H1 (cell line): Measurements from ENCODE around the gene TEX38. TPM values are rescaled to one million over a fixed set of nuclear protein-coding genes. Genes with fewer than 3 reads are reported as not detected.

Experiments
- CTCF ChIA-PET: fragments of 300-600 bp; sonication (Branson Sonifier 250); formaldehyde crosslinking; loops from one replicate; lab custom pipeline; 2021; ENCODE audit not compliant: partially characterized antibody; lab: Charles Lee
- POLR2A ChIA-PET: fragments of 300-600 bp; sonication (Branson Sonifier 250); formaldehyde crosslinking; loops from one replicate; lab custom pipeline; 2021; ENCODE audit warnings: inconsistent platforms; ENCODE audit not compliant: partially characterized antibody; lab: Charles Lee
- DNase-seq, 2 experiments: peaks; one replicate each; pipeline versions ENCODE4 v3.0.0 to v3.0.0-alpha.2; 2010 to 2022; ENCODE audit warnings: low spot score in 2 of 2, low read depth in 1 of 2, mixed read lengths in 1 of 2
- FAIRE-seq: peaks from 2 replicates; lab custom pipeline; 2011; peaks lifted over from hg19 to GRCh38; lab: Jason Lieb, UNC
- H2AFZ ChIP-seq: 2 replicates; pipeline ENCODE4 v1.8.1; 2012; ENCODE audit warnings: low read length, inconsistent platforms
- H2AK5ac ChIP-seq: 2 replicates; pipeline ENCODE4 v1.6.1; 2013; ENCODE audit warnings: low read depth, low read length
- H2BK120ac ChIP-seq: replicated peaks from 2 replicates; pipeline ENCODE3; 2013; ENCODE audit warnings: low read depth, low read length, inconsistent platforms
- H2BK12ac ChIP-seq: 2 replicates; pipeline ENCODE4 v1.6.1; 2013; ENCODE audit warnings: low read depth, low read length
- H2BK15ac ChIP-seq: 2 replicates; pipeline ENCODE4 v1.6.1; 2013; ENCODE audit warnings: low read length
- H2BK20ac ChIP-seq: 2 replicates; pipeline ENCODE4 v1.6.1; 2013; ENCODE audit warnings: low read length
- H2BK5ac ChIP-seq: 2 replicates; pipeline ENCODE4 v1.6.1; 2013; ENCODE audit warnings: low read depth, low read length
- H3K14ac ChIP-seq: 2 replicates; pipeline ENCODE4 v1.6.1; 2013; ENCODE audit warnings: inconsistent platforms; ENCODE audit not compliant: insufficient read length
- H3K18ac ChIP-seq: 2 replicates; pipeline ENCODE4 v1.6.1; 2013; ENCODE audit warnings: low read length; ENCODE audit errors: extremely low read depth
- H3K23ac ChIP-seq: 2 replicates; pipeline ENCODE4 v1.6.1; 2013; ENCODE audit warnings: inconsistent platforms; ENCODE audit not compliant: insufficient read length
- H3K23me2 ChIP-seq: 2 replicates; pipeline ENCODE4 v1.6.1; 2013; ENCODE audit warnings: low read depth, low read length
- H3K27ac ChIP-seq: 2 replicates; pipeline ENCODE4 v1.6.1; 2011; ENCODE audit warnings: low read depth, low read length, inconsistent platforms
- H3K27me3 ChIP-seq, 4 experiments: replicated peaks in 1 of 4; 1 replicate in 1 of 4; 2 replicates in 3 of 4; pipeline versions ENCODE4 v1.6.1 to v1.8.1; 2011 to 2013; ENCODE audit warnings: low read length in 3 of 4, mild to moderate bottlenecking in 3 of 4, inconsistent platforms in 2 of 4, mixed read lengths in 2 of 4, moderate library complexity in 1 of 4; ENCODE audit not compliant: control insufficient read depth in 3 of 4, insufficient read depth in 3 of 4; ENCODE audit errors: extremely low read depth in 1 of 4
- H3K36me3 ChIP-seq, 4 experiments: 2 replicates each; pipeline versions ENCODE4 v1.6.1 to v1.8.1; 2011 to 2013; ENCODE audit warnings: mild to moderate bottlenecking in 4 of 4, low read length in 3 of 4, moderate library complexity in 2 of 4, control low read depth in 1 of 4, inconsistent platforms in 1 of 4; ENCODE audit not compliant: insufficient read depth in 4 of 4, control insufficient read depth in 2 of 4
- H3K4ac ChIP-seq: replicated peaks from 2 replicates; pipeline ENCODE3; 2013; ENCODE audit warnings: low read length, low read depth, mixed read lengths, inconsistent platforms; ENCODE audit not compliant: insufficient read length
- H3K4me1 ChIP-seq, 4 experiments: replicated peaks in 1 of 4; 1 replicate in 1 of 4; 2 replicates in 3 of 4; pipeline versions ENCODE4 v1.6.1 to v1.8.1; 2011 to 2013; ENCODE audit warnings: low read length in 3 of 4, inconsistent platforms in 2 of 4, mixed read lengths in 1 of 4; ENCODE audit not compliant: insufficient read depth in 4 of 4, control insufficient read depth in 3 of 4
- H3K4me2 ChIP-seq, 2 experiments: 2 replicates each; pipeline versions ENCODE4 v1.6.1 to v1.8.1; 2011 to 2013; ENCODE audit warnings: low read depth in 2 of 2, low read length in 2 of 2, control low read depth in 1 of 2, inconsistent platforms in 1 of 2, mild to moderate bottlenecking in 1 of 2; ENCODE audit not compliant: insufficient read depth in 1 of 2
- H3K4me3 ChIP-seq, 4 experiments: fragments of 200-600, 300-600 bp in 1 of 4; sonication (generic), shearing (Covaris generic), sonication (Bioruptor Twin) in 1 of 4; 2 replicates each; pipeline versions ENCODE4 v1.5.1 to v1.8.1; 2011 to 2016; ENCODE audit warnings: low read length in 4 of 4, low read depth in 3 of 4, control low read depth in 2 of 4, inconsistent platforms in 2 of 4, mild to moderate bottlenecking in 2 of 4, mixed read lengths in 1 of 4, moderate library complexity in 1 of 4; ENCODE audit not compliant: insufficient read depth in 2 of 4; ENCODE audit errors: extremely low read depth in 1 of 4
- H3K56ac ChIP-seq: replicated peaks from 2 replicates; pipeline ENCODE3; 2013; ENCODE audit warnings: low read depth, mild to moderate bottlenecking, mixed read lengths, low read length, inconsistent platforms; ENCODE audit not compliant: insufficient read length
- H3K79me1 ChIP-seq: 2 replicates; pipeline ENCODE4 v1.6.1; 2013; ENCODE audit warnings: low read depth, low read length, control low read depth
- H3K79me2 ChIP-seq, 2 experiments: 2 replicates each; pipeline versions ENCODE4 v1.6.1 to v1.8.1; 2012 to 2013; ENCODE audit warnings: low read length in 2 of 2, mild to moderate bottlenecking in 2 of 2, inconsistent platforms in 1 of 2; ENCODE audit not compliant: insufficient read depth in 2 of 2, control insufficient read depth in 1 of 2
- H3K9ac ChIP-seq, 4 experiments: replicated peaks in 1 of 4; 1 replicate in 1 of 4; 2 replicates in 3 of 4; pipeline versions ENCODE4 v1.6.1 to v1.8.1; 2011 to 2013; ENCODE audit warnings: low read depth in 3 of 4, low read length in 3 of 4, control low read depth in 2 of 4, mild to moderate bottlenecking in 2 of 4, moderate library complexity in 2 of 4, inconsistent platforms in 1 of 4; ENCODE audit errors: extremely low read depth in 1 of 4
- H3K9me3 ChIP-seq, 2 experiments: 2 replicates each; pipeline versions ENCODE4 v1.6.1 to v1.8.1; 2012 to 2013; ENCODE audit warnings: mild to moderate bottlenecking in 2 of 2, moderate library complexity in 2 of 2, control low read depth in 1 of 2, inconsistent platforms in 1 of 2, low read depth in 1 of 2, low read length in 1 of 2, mixed read lengths in 1 of 2; ENCODE audit not compliant: insufficient read depth in 2 of 2
- H4K20me1 ChIP-seq, 2 experiments: replicated peaks in 1 of 2; 2 replicates each; pipeline versions ENCODE3 to v1.8.1; 2011 to 2013; ENCODE audit warnings: inconsistent platforms in 2 of 2, low read length in 2 of 2, mild to moderate bottlenecking in 1 of 2; ENCODE audit not compliant: insufficient read depth in 2 of 2, control insufficient read depth in 1 of 2
- H4K5ac ChIP-seq: 2 replicates; pipeline ENCODE4 v1.6.1; 2013; ENCODE audit warnings: low read length, low read depth, mixed read lengths, inconsistent platforms; ENCODE audit not compliant: insufficient read length
- H4K8ac ChIP-seq: 2 replicates; pipeline ENCODE4 v1.8.0; 2013; ENCODE audit warnings: mild to moderate bottlenecking, moderate library complexity, low read length, inconsistent platforms; ENCODE audit not compliant: insufficient read depth; ENCODE audit errors: extremely low read depth
- H4K91ac ChIP-seq: replicated peaks from 2 replicates; pipeline ENCODE3; 2013; ENCODE audit warnings: low read length, mixed read lengths, inconsistent platforms; ENCODE audit not compliant: insufficient read length
- RAD21 ChIP-seq, 2 experiments: IDR thresholded peaks in 1 of 2; conservative IDR thresholded peaks in 1 of 2; 2 replicates each; pipeline ENCODE4 v1.6.1; 2011; ENCODE audit warnings: low read depth in 2 of 2, low read length in 2 of 2, improper control_type of control experiment in 1 of 2, inconsistent platforms in 1 of 2, mild to moderate bottlenecking in 1 of 2, moderate library complexity in 1 of 2
- SAP30 ChIP-seq: fragments of 300-600 bp; sonication (generic); IDR thresholded peaks from 2 replicates; pipeline ENCODE4 v1.7.1; 2012; ENCODE audit warnings: low read length, moderate library complexity, mild to moderate bottlenecking, inconsistent platforms; ENCODE audit not compliant: insufficient read depth, insufficient replicate concordance
- WGBS, 2 experiments: shearing (Covaris generic) in 1 of 2; methylation state at CpG; one replicate each; pipeline versions ENCODE4 v1.1.6 to v1.1.7; 2013 to 2015; ENCODE audit warnings: low lambda C conversion rate in 2 of 2, mixed read lengths in 2 of 2, inconsistent platforms in 1 of 2, low coverage in 1 of 2, missing lambda C conversion rate in 1 of 2; ENCODE audit not compliant: insufficient replicate concordance in 2 of 2, insufficient coverage in 1 of 2, insufficient read length in 1 of 2; ENCODE audit errors: extremely low coverage in 1 of 2, missing lambda C conversion rate in 1 of 2; 5-methylcytosine and 5-hydroxymethylcytosine counted together
- polyA plus RNA-seq, 7 experiments: library from polyadenylated mRNA; depleted of rRNA in 3 of 7; stranded (reverse) in 5 of 7; unstranded in 2 of 7; fragments of >200 nt in 5 of 7; fragments of 200-250 nt in 2 of 7; gene quantifications; 1 replicate in 5 of 7; 2 replicates in 1 of 7; 4 replicates in 1 of 7; pipeline versions ENCODE4 v1.2.1 to v1.2.3, GENCODE V29; 2011 to 2013; ENCODE audit warnings: missing spikeins in 2 of 7, mixed read lengths in 2 of 7
- total RNA-seq: library from RNA; stranded (reverse); fragmentation: NEBNext Ultra II Directional; extraction: Animal tissue kit (Norgen Biotek cat#: 25700); gene quantifications from 2 replicates; pipeline ENCODE4 v1.2.1, GENCODE V29; 2021
- TF ChIP-seq, protein P1 (sequence below), 3 experiments: IDR thresholded peaks; 1 replicate in 2 of 3; 2 replicates in 1 of 3; pipeline versions ENCODE4 v1.5.1 to v1.6.1; 2011; ENCODE audit warnings: low read length in 3 of 3, mild to moderate bottlenecking in 3 of 3, inconsistent platforms in 2 of 3, low read depth in 1 of 3, moderate library complexity in 1 of 3; ENCODE audit not compliant: insufficient read depth in 1 of 3; ENCODE audit errors: control extremely low read depth in 1 of 3

TEX38 gene
- total and polyA plus RNA-seq, 2 of the 8 experiments (the other 6 are each of a cell fraction or from before 2014, with no cell fraction given): 0.33 TPM; not detected in 1

DNA sequence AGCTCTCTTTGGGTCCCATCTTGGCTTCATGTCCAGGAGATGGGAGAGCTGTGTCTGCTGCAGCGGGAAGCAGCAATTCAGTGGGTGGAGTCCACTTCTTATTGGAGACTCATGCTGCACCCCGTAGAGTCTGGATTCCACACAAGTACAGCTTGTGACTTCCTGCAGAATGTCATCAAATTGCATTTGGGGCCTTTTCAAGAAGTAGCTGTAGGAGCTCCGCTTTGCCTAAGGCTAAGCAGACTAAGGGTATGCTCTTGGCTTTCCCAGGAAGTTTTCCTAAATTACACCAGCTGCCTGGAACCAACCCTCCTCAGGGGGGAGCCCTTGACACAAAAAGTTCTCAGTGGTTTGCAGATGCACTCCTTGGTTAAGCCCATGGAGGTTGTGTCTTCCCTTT is 49.3 kb upstream of the TEX38 start:
- Histone ChIP-seq H3K18ac (no peak overlapping the region), H3K27me3 (peaks cover 0 to 6% (median 5%) of the 10 kb centered on the region in 4 experiments; a peak in 5 of 7 replicates), H4K8ac (no peak overlapping the region), H3K9me3 (no peaks in the 10 kb centered on the region), H3K4me3 (no peak overlapping the region), H3K14ac (no peak overlapping the region), H2AFZ (0 out of 2 replicates have a peak overlapping the region, but pooled peaks have one; percentile 9), H4K91ac (no peak overlapping the region), H2BK20ac (no peak overlapping the region), H3K36me3 (no peaks in the 10 kb centered on the region), H2AK5ac (no peak overlapping the region), H3K79me1 (no peaks in the 10 kb centered on the region), H3K4me1 (no peaks in the 10 kb centered on the region; a peak in 3 of 7 replicates), H2BK12ac (no peak overlapping the region), H3K4ac (no peak overlapping the region), H3K9ac (no peak overlapping the region), H3K79me2 (no peaks in the 10 kb centered on the region), H4K20me1 (no peaks in the 10 kb centered on the region), H3K23me2 (0 out of 2 replicates have a peak, but pooled peaks cover 2% of the 10 kb centered on the region), H3K23ac (no peak overlapping the region), H3K27ac (no peak overlapping the region), H2BK120ac (no peak overlapping the region), H2BK5ac (no peak overlapping the region), H3K56ac (no peak overlapping the region), H2BK15ac (no peak overlapping the region), H4K5ac (no peak overlapping the region), H3K4me2 (no peak overlapping the region)
- WGBS, 2 experiments: 83% methylated on average over 3 of the region's 3 CpGs; no CpG with 5 or more reads in 1 of the 2 experiments
- peak; percentile 32 for FAIRE-seq
- ChIA-PET CTCF (interaction anchor here (0.7 to 14.2 kb wide), 31 partner anchors 8 to 175 kb away, joined by 3 to 126 read pairs (median 4); partner anchors contain the start of gene MKNK1), POLR2A (interaction anchor here (1.6 to 3.0 kb wide), 3 partner anchors 9 to 46 kb away, joined by 4 to 13 read pairs (median 7); partner anchors contain the start of gene ATPAF1)
- TF ChIP-seq SAP30 (no peak), RAD21 (IDR thresholded peaks at IDR 0.05 in 1 of 2, conservative IDR thresholded peaks at IDR 0.05 in 1 of 2; ENCODE audit: low read depth in 2 of 2, low read length in 2 of 2) (peak; percentile 66 to 78)
- TF ChIP-seq, protein P1, sequence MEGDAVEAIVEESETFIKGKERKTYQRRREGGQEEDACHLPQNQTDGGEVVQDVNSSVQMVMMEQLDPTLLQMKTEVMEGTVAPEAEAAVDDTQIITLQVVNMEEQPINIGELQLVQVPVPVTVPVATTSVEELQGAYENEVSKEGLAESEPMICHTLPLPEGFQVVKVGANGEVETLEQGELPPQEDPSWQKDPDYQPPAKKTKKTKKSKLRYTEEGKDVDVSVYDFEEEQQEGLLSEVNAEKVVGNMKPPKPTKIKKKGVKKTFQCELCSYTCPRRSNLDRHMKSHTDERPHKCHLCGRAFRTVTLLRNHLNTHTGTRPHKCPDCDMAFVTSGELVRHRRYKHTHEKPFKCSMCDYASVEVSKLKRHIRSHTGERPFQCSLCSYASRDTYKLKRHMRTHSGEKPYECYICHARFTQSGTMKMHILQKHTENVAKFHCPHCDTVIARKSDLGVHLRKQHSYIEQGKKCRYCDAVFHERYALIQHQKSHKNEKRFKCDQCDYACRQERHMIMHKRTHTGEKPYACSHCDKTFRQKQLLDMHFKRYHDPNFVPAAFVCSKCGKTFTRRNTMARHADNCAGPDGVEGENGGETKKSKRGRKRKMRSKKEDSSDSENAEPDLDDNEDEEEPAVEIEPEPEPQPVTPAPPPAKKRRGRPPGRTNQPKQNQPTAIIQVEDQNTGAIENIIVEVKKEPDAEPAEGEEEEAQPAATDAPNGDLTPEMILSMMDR (IDR thresholded peaks at IDR 0.05; ENCODE audit: control extremely low read depth in 1 of 3, insufficient read depth in 1 of 3, low read depth in 1 of 3, low read length in 3 of 3): peak; percentile 38 to 76 (median 72)
- peak in 1 of 2 experiments; percentile 70 for DNase-seq
